ENCODE data around the gene TERF2IP.
A peak's percentile ranks its signal among the peaks of the same experiment; 100 is the strongest.

TERF2IP gene

GRCh38 chr16:75647492-75648264, at the start of gene TERF2IP, which contains the start of gene KARS1:
TERF2IP (plus strand) TSS chr16:75647773; CDS start chr16:75647883, 110 bp downstream.
KARS1 (minus strand) TSS chr16:75647665; CDS start chr16:75647639, 26 bp downstream.
- DNase-seq (ENCODE audit: low read depth), result peak; percentile 93

- peak; percentile 24 for DNase-seq (ENCODE audit: low read depth)
Observed at GRCh38 chr16:75599452-75600277, 47.9 kb upstream of the TERF2IP start.

GRCh38 chr16:75603241-75603640, 44.3 kb upstream of the TERF2IP start:
- no peak for DNase-seq (ENCODE audit: low read depth)

DNA sequence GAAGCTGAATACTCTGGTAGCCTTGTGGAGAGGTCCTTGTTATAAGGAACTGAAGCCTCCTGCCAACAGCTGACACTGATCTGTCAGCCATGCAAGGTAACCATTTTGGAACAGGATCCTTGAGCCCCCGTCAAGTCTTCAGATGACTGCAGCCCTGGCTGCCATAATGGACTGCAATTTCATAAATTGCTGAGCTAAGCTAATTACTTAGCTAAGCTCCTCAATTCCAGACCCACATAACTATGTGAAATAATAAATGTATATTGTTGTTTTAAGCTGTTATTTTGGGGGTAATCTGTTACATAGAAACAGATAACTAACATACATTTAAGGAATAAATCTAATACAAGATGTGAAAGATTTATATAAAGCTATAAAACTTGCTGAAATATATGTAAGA, 41.1 kb upstream of the TERF2IP start:
- DNase-seq (ENCODE audit: low read depth), result no peak

DNA sequence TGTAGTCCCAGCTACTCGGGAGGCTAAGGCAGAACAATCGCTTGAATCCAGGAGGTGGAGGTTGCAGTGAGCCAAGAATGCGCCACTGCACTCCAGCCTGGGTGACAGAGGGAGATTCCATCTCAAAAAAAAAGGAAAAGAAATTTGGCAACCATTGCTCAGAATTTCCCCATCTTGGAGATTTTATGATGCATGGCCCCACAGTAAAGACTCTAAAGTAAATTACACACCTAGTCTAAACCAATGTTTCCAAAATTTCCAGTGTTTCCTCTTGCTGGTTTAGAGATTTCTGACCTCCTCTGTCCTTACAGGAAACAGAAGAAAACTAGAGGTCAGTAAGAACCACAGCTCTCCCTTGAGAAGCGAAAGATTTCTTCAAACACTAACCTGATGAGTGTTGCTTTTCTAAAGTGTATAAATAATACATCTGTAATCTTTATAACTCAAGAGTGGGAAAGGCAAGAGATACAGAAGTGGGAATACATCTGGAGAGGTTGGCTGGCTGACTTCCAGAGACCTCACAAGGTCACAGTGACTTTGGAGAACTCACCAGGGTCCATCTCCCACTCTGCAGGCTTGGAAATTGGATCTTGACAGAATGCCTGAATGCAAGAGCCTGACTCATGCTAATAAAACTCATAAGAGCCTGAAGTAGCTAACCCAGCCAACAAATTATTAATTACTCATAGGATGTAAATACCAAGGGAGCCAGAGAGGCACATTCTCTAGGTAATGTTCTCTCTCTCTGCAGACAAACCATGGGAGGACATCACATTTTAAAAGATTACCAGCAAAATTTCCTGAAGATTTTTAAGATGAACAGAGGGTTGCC, 33.3 kb upstream of the TERF2IP start:
- peak; percentile 82 for DNase-seq (ENCODE audit: low read depth)

- DNase-seq (ENCODE audit: low read depth), result no peak
Observed at GRCh38 chr16:75615619-75616018, 32.0 kb upstream of the TERF2IP start.

- no peak for DNase-seq (ENCODE audit: low read depth)
Observed at GRCh38 chr16:75616521-75617010, 31.0 kb upstream of the TERF2IP start.

DNA sequence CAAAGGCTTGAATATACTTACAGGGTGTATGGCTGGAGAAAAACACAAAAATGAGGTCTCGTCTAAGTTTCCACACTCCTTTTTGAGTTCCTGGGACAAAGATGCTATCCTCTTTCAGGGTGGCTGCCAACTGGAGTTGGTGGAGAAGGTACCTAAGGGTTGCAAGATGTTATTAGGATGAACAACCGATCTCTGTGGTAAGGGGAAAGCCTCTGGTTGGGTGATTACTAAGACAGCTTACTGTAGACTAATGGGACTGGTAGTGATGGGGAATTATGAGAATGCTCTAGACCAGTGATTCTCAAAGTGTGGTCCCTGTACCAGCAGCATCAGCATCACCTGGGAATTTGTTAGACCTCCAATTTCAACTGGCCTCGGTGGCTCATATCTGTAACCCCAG, 30.5 kb upstream of the TERF2IP start:
- DNase-seq (ENCODE audit: low read depth), result no peak

DNA sequence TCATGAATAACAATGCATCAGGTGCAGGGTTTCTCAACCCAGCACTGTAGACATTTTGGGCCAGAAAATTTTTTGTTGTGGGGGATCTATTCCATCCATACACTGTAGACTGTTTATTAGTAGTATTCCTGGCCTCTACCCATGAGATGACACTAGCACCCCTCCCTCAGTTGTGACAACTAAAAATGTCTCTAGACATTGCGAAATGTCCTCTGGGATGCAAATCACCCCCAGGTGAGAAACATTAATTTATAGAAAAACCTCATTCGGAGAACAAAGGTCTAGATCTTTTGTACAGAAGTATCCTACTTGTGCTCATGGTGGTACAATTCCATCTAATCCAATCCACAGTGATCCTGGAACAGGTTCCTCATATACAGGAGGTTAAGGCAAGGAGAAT, 28.8 kb upstream of the TERF2IP start:
- DNase-seq (ENCODE audit: low read depth), result no peak

GRCh38 chr16:75620326-75621169, 27.0 kb upstream of the TERF2IP start:
- DNase-seq (ENCODE audit: low read depth), result no peak

DNA sequence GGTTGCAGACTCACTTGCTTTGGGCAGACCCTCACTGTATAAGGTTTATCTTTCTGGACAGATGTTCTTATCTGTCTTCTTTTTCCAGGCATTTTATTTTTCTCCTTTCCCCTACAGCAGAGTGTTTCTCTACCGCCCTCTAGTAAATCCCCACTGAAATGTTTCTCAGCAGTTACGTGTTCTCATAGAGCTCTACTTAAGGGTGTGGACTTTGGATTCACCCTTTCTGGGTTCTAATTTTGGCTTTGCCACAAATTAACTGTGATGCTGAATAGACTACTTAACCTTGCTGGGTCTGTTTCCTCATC, 26.4 kb upstream of the TERF2IP start:
- DNase-seq (ENCODE audit: low read depth), result peak; percentile 61

- DNase-seq (ENCODE audit: low read depth), result peak; percentile 98
Observed at GRCh38 chr16:75622761-75623605, 24.6 kb upstream of the TERF2IP start, which contains the start of gene ADAT1. ADAT1 (minus strand) TSS chr16:75623281; CDS start chr16:75620799, 2,482 bp downstream.

DNA sequence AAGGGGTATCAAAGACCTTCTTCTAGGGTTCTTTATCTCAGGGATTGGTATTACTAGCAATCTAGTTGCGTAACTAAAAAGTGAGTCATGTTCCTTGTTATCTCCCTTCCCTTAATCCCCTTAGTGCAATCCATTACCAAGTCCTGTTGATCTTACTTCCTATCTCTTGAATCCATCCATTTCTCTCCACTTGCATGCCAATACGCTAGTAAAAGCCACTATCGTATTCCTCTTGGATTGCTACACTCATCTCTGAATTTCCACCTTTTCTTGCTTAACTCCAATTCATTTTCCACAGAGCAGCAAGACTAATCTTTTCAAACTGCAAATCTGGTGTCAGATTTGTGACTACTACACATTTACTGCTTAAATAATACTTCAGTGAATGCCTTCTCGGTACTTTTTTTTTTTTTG, 22.6 kb upstream of the TERF2IP start:
- DNase-seq (ENCODE audit: low read depth), result peak; percentile 49

- DNase-seq (ENCODE audit: low read depth), result no peak
Observed at GRCh38 chr16:75626806-75627205, 20.8 kb upstream of the TERF2IP start.

- no peak for DNase-seq (ENCODE audit: low read depth)
Observed at GRCh38 chr16:75627851-75628250, 19.7 kb upstream of the TERF2IP start.

DNA sequence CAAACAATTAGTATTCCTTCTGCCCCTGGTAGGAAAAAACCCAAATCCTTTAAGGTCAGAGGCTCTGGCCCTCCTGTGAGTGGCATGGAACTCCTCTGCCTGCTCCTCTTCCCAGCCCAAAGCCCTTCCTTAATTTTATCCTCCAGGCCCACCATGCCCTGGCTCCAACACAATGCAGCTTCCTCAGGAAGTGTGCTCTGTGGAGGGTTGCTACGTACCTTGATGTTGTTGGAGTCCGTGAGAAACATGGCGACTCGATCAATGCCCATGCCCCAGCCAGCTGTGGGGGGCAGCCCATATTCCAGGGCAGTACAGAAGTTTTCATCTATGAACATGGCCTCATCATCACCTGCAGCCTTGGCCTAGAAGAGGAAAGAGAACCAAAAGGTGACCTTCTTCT, 19.2 kb upstream of the TERF2IP start:
- no peak for DNase-seq (ENCODE audit: low read depth)

GRCh38 chr16:75629132-75629531, 18.4 kb upstream of the TERF2IP start:
- DNase-seq (ENCODE audit: low read depth), result no peak

- no peak for DNase-seq (ENCODE audit: low read depth)
Observed at GRCh38 chr16:75630052-75630451, 17.5 kb upstream of the TERF2IP start.

DNA sequence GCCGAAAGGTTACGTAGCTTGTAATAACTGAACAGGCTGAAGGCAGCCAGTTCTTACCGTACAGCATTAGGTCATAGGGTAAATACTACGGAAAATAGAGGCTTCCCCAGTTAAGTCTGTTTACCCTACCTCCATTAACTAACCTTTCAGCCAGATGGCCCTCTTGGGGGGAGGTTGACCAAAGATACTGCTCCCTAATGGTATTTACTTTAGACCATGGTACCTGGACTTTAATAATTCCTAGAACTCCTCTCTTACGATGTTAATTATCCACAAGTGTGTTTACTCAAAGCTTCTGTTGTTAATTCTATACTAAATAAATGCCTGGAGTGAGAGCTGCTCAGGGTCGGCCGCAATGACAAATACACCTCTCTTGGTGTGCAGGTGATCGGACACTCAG, 14.7 kb upstream of the TERF2IP start:
- DNase-seq (ENCODE audit: low read depth), result no peak

GRCh38 chr16:75635036-75635435, 12.5 kb upstream of the TERF2IP start:
- DNase-seq (ENCODE audit: low read depth), result no peak
